ENCODE measurements around the gene TM2D3.

GRCh38 chr15:101660005-101660404 lies 7.8 kb upstream of the TM2D3 start:
- no peak for TF ChIP-seq POLR2A (IDR thresholded peaks at IDR 0.05)
- no peak for TF ChIP-seq POLR2AphosphoS5 (IDR thresholded peaks at IDR 0.05)
- TF ChIP-seq CTCF (IDR thresholded peaks at IDR 0.05), result no peak
- TF ChIP-seq EP300 (IDR thresholded peaks at IDR 0.05), result no peak

Data from gastroesophageal sphincter (tissue), 3 donors.